Measurements from ENCODE around the gene NRDC.

DNA sequence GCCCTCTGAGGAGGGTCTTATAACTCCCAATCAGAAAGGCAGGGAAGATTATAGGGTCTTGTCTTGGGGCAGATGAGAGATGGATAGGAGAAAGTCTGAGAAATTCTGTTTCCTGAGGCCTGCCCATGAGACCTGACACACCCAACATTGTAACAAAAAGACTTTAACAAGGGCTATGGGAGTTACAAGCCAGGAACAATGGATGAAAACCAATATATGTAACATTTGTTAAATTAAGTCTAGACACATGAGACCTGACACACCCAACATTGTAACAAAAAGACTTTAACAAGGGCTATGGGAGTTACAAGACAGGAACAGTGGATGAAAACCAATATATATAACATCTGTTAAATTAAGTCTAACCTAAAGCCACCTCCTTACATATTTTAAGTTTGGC is 21.8 kb downstream of the NRDC start:
- TF ChIP-seq, protein P1, sequence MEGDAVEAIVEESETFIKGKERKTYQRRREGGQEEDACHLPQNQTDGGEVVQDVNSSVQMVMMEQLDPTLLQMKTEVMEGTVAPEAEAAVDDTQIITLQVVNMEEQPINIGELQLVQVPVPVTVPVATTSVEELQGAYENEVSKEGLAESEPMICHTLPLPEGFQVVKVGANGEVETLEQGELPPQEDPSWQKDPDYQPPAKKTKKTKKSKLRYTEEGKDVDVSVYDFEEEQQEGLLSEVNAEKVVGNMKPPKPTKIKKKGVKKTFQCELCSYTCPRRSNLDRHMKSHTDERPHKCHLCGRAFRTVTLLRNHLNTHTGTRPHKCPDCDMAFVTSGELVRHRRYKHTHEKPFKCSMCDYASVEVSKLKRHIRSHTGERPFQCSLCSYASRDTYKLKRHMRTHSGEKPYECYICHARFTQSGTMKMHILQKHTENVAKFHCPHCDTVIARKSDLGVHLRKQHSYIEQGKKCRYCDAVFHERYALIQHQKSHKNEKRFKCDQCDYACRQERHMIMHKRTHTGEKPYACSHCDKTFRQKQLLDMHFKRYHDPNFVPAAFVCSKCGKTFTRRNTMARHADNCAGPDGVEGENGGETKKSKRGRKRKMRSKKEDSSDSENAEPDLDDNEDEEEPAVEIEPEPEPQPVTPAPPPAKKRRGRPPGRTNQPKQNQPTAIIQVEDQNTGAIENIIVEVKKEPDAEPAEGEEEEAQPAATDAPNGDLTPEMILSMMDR (IDR thresholded peaks at IDR 0.05) = no peak
- TF ChIP-seq POLR2A (IDR thresholded peaks at IDR 0.05) = no peak

Data from esophagus squamous epithelium (tissue), 4 donors.